ENCODE data around the gene GOSR1.
"Not testable (repeated sequence)": the region's sequence is repeated elsewhere in the genome, so short reads cannot be mapped to it uniquely, and the experiment has no call there.

GOSR1 gene

DNA sequence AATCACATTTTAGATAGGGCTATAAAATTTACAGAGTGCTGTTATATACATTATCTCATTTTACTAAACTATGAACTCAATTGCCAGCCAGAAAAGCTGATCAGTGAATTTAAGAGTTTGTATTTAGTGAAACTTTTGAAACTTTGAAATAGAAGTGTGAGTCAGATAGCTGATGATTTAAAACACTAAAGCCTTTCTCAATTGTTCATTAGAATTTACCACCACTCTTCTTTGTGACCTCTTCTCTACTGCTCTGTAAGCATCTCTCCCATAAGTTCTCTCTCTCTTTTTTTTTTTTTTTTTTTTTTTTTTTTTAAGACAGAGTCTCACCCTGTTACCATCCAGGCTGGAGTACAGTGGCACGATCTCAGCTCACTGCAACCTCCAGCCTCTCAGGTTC is 43.7 kb downstream of the GOSR1 start:
- Histone ChIP-seq H3K4me1 (ENCODE audit: control insufficient read depth in 2 of 2, insufficient read depth in 2 of 2, low read length in 2 of 2) (peaks cover 0 to 2% of the 10 kb centered on the region in 2 donors), H3K36me3 (ENCODE audit: control insufficient read depth in 2 of 2, insufficient read depth in 2 of 2, low read length in 2 of 2) (peaks cover 31 to 35% of the 10 kb centered on the region in 2 donors), H3K27ac (ENCODE audit: low read depth in 2 of 2, low read length in 2 of 2) (no peak overlapping the region)

DNA sequence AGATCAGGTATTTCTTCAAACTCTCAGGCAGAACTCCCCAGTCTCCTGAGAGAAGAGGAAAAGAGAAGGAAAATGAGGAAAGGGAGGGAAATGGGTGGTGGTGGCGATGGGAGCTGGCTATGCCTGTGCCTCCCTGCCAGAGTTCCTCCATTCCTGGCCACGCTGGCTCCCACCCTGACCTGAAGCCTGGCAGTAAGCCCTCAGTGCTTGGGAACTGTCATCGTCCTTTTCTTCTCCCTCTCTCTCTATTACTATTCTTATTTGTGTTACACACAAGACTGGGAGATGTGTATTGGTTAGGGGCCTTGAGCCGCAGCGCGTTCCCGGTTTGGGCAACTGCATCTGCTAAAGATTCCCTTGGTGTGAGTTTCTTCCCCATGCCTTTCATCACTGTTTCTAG is 44.6 kb downstream of the GOSR1 start:
- H3K4me1 ChIP-seq (ENCODE audit: control insufficient read depth in 2 of 2, insufficient read depth in 2 of 2, low read length in 2 of 2): peaks cover 0 to 2% of the 10 kb centered on the region in 2 donors
- no peaks in the 10 kb centered on the region for H3K27me3 ChIP-seq (ENCODE audit: control insufficient read depth in 2 of 2, insufficient read depth in 2 of 2, low read length in 2 of 2)
- H3K9ac ChIP-seq (ENCODE audit: low read depth in 1 of 2, low read length in 2 of 2): no peak overlapping the region
- H3K36me3 ChIP-seq (ENCODE audit: control insufficient read depth in 2 of 2, insufficient read depth in 2 of 2, low read length in 2 of 2): peaks cover 31 to 33% of the 10 kb centered on the region in 2 donors
- no peak overlapping the region for H3K27ac ChIP-seq (ENCODE audit: low read depth in 2 of 2, low read length in 2 of 2)
- no peak overlapping the region for H3K4me3 ChIP-seq (ENCODE audit: low read length in 2 of 2)
- peaks cover 0 to 3% of the 10 kb centered on the region in 2 donors for H3K9me3 ChIP-seq (ENCODE audit: control insufficient read depth in 2 of 2, low read length in 2 of 2)

More for the DNA sequence above, 43.7 kb downstream of the GOSR1 start:
- Histone ChIP-seq H3K4me3 (ENCODE audit: low read length in 2 of 2) (no peak overlapping the region), H3K27me3 (ENCODE audit: control insufficient read depth in 2 of 2, insufficient read depth in 2 of 2, low read length in 2 of 2) (no peaks in the 10 kb centered on the region), H3K9me3 (ENCODE audit: control insufficient read depth in 2 of 2, low read length in 2 of 2) (peaks cover 0 to 3% of the 10 kb centered on the region in 2 donors), H3K9ac (ENCODE audit: low read depth in 1 of 2, low read length in 2 of 2) (no peak overlapping the region)

GRCh38 chr17:30523236-30523635 is 46.0 kb downstream of the GOSR1 start:
- H3K27me3 ChIP-seq (ENCODE audit: control insufficient read depth in 2 of 2, insufficient read depth in 2 of 2, low read length in 2 of 2); H3K9me3 ChIP-seq (ENCODE audit: control insufficient read depth in 2 of 2, low read length in 2 of 2); H3K9ac ChIP-seq (ENCODE audit: low read depth in 1 of 2, low read length in 2 of 2); H3K4me3 ChIP-seq (ENCODE audit: low read length in 2 of 2); H3K27ac ChIP-seq (ENCODE audit: low read depth in 2 of 2, low read length in 2 of 2); H3K4me1 ChIP-seq (ENCODE audit: control insufficient read depth in 2 of 2, insufficient read depth in 2 of 2, low read length in 2 of 2): not testable (repeated sequence)
- peaks cover 25 to 27% of the 10 kb centered on the region in 2 donors for H3K36me3 ChIP-seq (ENCODE audit: control insufficient read depth in 2 of 2, insufficient read depth in 2 of 2, low read length in 2 of 2)

GRCh38 chr17:30524847-30525246 is 47.6 kb downstream of the GOSR1 start:
- Histone ChIP-seq H3K9me3 (ENCODE audit: control insufficient read depth in 2 of 2, low read length in 2 of 2) (peaks cover 0 to 3% of the 10 kb centered on the region in 2 donors), H3K4me1 (ENCODE audit: control insufficient read depth in 2 of 2, insufficient read depth in 2 of 2, low read length in 2 of 2) (peaks cover 0 to 2% of the 10 kb centered on the region in 2 donors), H3K27ac (ENCODE audit: low read depth in 2 of 2, low read length in 2 of 2) (no peak overlapping the region), H3K36me3 (ENCODE audit: control insufficient read depth in 2 of 2, insufficient read depth in 2 of 2, low read length in 2 of 2) (peaks cover 21 to 24% of the 10 kb centered on the region in 2 donors), H3K9ac (ENCODE audit: low read depth in 1 of 2, low read length in 2 of 2) (no peak overlapping the region), H3K4me3 (ENCODE audit: low read length in 2 of 2) (no peak overlapping the region), H3K27me3 (ENCODE audit: control insufficient read depth in 2 of 2, insufficient read depth in 2 of 2, low read length in 2 of 2) (no peaks in the 10 kb centered on the region)

GRCh38 chr17:30526401-30526800 is 49.2 kb downstream of the GOSR1 start:
- Histone ChIP-seq H3K36me3 (ENCODE audit: control insufficient read depth in 2 of 2, insufficient read depth in 2 of 2, low read length in 2 of 2) (peaks cover 12 to 16% of the 10 kb centered on the region in 2 donors), H3K27ac (ENCODE audit: low read depth in 2 of 2, low read length in 2 of 2) (no peak overlapping the region), H3K4me3 (ENCODE audit: low read length in 2 of 2) (no peak overlapping the region)

GRCh38 chr17:30528701-30529100 is 51.5 kb downstream of the GOSR1 start:
- H3K9me3 ChIP-seq (ENCODE audit: control insufficient read depth in 2 of 2, low read length in 2 of 2); H3K27me3 ChIP-seq (ENCODE audit: control insufficient read depth in 2 of 2, insufficient read depth in 2 of 2, low read length in 2 of 2); H3K36me3 ChIP-seq (ENCODE audit: control insufficient read depth in 2 of 2, insufficient read depth in 2 of 2, low read length in 2 of 2); H3K9ac ChIP-seq (ENCODE audit: low read depth in 1 of 2, low read length in 2 of 2); H3K27ac ChIP-seq (ENCODE audit: low read depth in 2 of 2, low read length in 2 of 2); H3K4me3 ChIP-seq (ENCODE audit: low read length in 2 of 2); H3K4me1 ChIP-seq (ENCODE audit: control insufficient read depth in 2 of 2, insufficient read depth in 2 of 2, low read length in 2 of 2): not testable (repeated sequence)

More at GRCh38 chr17:30526401-30526800, 49.2 kb downstream of the GOSR1 start:
- Histone ChIP-seq H3K4me1 (ENCODE audit: control insufficient read depth in 2 of 2, insufficient read depth in 2 of 2, low read length in 2 of 2) (peaks cover 0 to 2% of the 10 kb centered on the region in 2 donors), H3K9me3 (ENCODE audit: control insufficient read depth in 2 of 2, low read length in 2 of 2) (peaks cover 0 to 3% of the 10 kb centered on the region in 2 donors), H3K27me3 (ENCODE audit: control insufficient read depth in 2 of 2, insufficient read depth in 2 of 2, low read length in 2 of 2) (no peaks in the 10 kb centered on the region), H3K9ac (ENCODE audit: low read depth in 1 of 2, low read length in 2 of 2) (no peak overlapping the region)

DNA sequence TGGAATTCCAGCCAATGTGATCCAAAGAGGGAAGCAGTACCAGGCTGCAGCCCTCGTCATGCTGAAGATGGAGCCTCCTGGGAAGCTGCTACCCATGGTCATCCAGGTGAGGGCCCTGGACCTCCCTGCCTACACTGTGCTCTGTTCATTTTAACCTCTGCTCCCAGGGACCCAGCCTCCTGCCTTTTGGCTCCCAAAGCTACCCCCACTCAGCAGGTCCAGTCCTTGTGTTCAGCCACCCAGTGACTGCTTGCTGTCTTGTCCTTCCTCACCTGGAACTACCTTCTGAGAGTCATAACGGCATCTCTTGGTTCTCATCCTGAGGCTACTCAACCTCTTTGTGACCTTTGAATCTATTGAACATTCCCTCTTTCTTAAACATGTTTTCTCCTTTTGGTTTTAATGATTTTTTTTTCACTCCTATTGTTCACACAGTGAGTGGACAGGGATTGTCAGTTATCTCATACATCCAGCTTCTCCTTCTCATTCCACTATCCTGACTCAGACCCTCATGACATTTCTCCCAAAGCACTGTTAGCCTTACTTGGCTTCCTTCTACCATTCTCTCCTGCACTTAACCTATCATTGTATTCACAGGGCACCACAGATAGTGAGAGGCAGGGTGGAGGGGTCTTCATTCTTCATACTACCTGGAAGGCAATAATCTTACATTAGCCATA is 53.3 kb downstream of the GOSR1 start:
- Histone ChIP-seq H3K9me3 (ENCODE audit: control insufficient read depth in 2 of 2, low read length in 2 of 2) (no peaks in the 10 kb centered on the region), H3K27me3 (ENCODE audit: control insufficient read depth in 2 of 2, insufficient read depth in 2 of 2, low read length in 2 of 2) (no peaks in the 10 kb centered on the region), H3K27ac (ENCODE audit: low read depth in 2 of 2, low read length in 2 of 2) (no peak overlapping the region), H3K4me1 (ENCODE audit: control insufficient read depth in 2 of 2, insufficient read depth in 2 of 2, low read length in 2 of 2) (no peaks in the 10 kb centered on the region), H3K36me3 (ENCODE audit: control insufficient read depth in 2 of 2, insufficient read depth in 2 of 2, low read length in 2 of 2) (no peaks in the 10 kb centered on the region), H3K9ac (ENCODE audit: low read depth in 1 of 2, low read length in 2 of 2) (no peak overlapping the region), H3K4me3 (ENCODE audit: low read length in 2 of 2) (no peak overlapping the region)

DNA sequence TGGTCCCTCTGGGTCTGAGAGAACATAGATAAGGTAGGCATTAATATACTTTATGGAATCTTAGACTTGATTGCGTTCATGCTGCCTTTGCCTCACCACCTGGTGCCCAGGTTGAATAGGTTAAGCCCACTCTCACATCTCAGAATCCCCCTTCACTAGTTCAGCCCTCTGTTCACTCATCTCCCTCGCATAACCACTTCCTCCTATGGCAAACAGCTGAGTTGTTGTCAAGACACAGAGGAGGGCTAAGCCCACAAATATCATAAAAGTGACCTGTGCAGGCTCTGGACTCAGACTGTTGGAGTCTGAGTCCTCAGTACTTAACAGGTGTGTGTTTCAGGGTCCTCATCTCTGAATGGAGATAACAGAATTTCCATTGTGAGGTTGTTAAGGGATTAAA is 55.7 kb downstream of the GOSR1 start:
- Histone ChIP-seq H3K9ac (ENCODE audit: low read depth in 1 of 2, low read length in 2 of 2) (no peak overlapping the region), H3K36me3 (ENCODE audit: control insufficient read depth in 2 of 2, insufficient read depth in 2 of 2, low read length in 2 of 2) (no peaks in the 10 kb centered on the region), H3K9me3 (ENCODE audit: control insufficient read depth in 2 of 2, low read length in 2 of 2) (no peaks in the 10 kb centered on the region), H3K27ac (ENCODE audit: low read depth in 2 of 2, low read length in 2 of 2) (no peak overlapping the region), H3K4me1 (ENCODE audit: control insufficient read depth in 2 of 2, insufficient read depth in 2 of 2, low read length in 2 of 2) (no peaks in the 10 kb centered on the region), H3K27me3 (ENCODE audit: control insufficient read depth in 2 of 2, insufficient read depth in 2 of 2, low read length in 2 of 2) (no peaks in the 10 kb centered on the region), H3K4me3 (ENCODE audit: low read length in 2 of 2) (no peak overlapping the region)

DNA sequence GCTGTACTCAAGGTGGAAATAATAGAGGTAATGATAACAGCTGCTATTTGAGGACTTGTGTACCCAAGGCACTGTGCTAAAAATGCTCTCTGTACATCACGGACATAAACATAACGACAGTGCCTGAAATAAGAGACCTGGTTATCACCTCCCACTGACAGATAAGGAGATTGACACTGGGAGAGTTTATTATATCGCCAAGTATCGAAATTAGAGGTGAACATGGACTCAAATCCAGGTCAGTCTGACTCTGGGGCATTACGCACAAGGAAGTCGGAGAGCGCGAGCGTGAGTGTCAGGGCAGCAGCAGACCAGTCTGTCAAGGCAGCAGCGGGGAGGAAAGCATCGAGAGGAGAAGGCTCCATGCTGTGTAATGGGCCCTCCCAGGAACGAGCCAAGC is 57.1 kb downstream of the GOSR1 start:
- no peaks in the 10 kb centered on the region for H3K4me1 ChIP-seq (ENCODE audit: control insufficient read depth in 2 of 2, insufficient read depth in 2 of 2, low read length in 2 of 2)
- H3K9me3 ChIP-seq (ENCODE audit: control insufficient read depth in 2 of 2, low read length in 2 of 2): no peaks in the 10 kb centered on the region
- no peaks in the 10 kb centered on the region for H3K36me3 ChIP-seq (ENCODE audit: control insufficient read depth in 2 of 2, insufficient read depth in 2 of 2, low read length in 2 of 2)
- H3K27ac ChIP-seq (ENCODE audit: low read depth in 2 of 2, low read length in 2 of 2): no peak overlapping the region
- H3K4me3 ChIP-seq (ENCODE audit: low read length in 2 of 2): no peak overlapping the region
- H3K27me3 ChIP-seq (ENCODE audit: control insufficient read depth in 2 of 2, insufficient read depth in 2 of 2, low read length in 2 of 2): no peaks in the 10 kb centered on the region
- H3K9ac ChIP-seq (ENCODE audit: low read depth in 1 of 2, low read length in 2 of 2): no peak overlapping the region

- no peaks in the 10 kb centered on the region for H3K4me1 ChIP-seq (ENCODE audit: control insufficient read depth in 2 of 2, insufficient read depth in 2 of 2, low read length in 2 of 2)
- H3K27ac ChIP-seq (ENCODE audit: low read depth in 2 of 2, low read length in 2 of 2): no peak overlapping the region
- H3K9me3 ChIP-seq (ENCODE audit: control insufficient read depth in 2 of 2, low read length in 2 of 2): no peaks in the 10 kb centered on the region
- H3K36me3 ChIP-seq (ENCODE audit: control insufficient read depth in 2 of 2, insufficient read depth in 2 of 2, low read length in 2 of 2): no peaks in the 10 kb centered on the region
- no peaks in the 10 kb centered on the region for H3K27me3 ChIP-seq (ENCODE audit: control insufficient read depth in 2 of 2, insufficient read depth in 2 of 2, low read length in 2 of 2)
- H3K9ac ChIP-seq (ENCODE audit: low read depth in 1 of 2, low read length in 2 of 2): no peak overlapping the region
- H3K4me3 ChIP-seq (ENCODE audit: low read length in 2 of 2): no peak overlapping the region
Observed at GRCh38 chr17:30534938-30535921, 58.0 kb downstream of the GOSR1 start.

All from mucosa of rectum (tissue), 2 donors.